NCI-H524 treated with DMSO at 0.1 percent for 48 hours (cell line): ENCODE data around the gene TM9SF1.

Source experiments
- DNase-seq: peaks from one replicate; lab custom pipeline; 2025; lab: John Stamatoyannopoulos, UW

The TM9SF1 gene

DNA sequence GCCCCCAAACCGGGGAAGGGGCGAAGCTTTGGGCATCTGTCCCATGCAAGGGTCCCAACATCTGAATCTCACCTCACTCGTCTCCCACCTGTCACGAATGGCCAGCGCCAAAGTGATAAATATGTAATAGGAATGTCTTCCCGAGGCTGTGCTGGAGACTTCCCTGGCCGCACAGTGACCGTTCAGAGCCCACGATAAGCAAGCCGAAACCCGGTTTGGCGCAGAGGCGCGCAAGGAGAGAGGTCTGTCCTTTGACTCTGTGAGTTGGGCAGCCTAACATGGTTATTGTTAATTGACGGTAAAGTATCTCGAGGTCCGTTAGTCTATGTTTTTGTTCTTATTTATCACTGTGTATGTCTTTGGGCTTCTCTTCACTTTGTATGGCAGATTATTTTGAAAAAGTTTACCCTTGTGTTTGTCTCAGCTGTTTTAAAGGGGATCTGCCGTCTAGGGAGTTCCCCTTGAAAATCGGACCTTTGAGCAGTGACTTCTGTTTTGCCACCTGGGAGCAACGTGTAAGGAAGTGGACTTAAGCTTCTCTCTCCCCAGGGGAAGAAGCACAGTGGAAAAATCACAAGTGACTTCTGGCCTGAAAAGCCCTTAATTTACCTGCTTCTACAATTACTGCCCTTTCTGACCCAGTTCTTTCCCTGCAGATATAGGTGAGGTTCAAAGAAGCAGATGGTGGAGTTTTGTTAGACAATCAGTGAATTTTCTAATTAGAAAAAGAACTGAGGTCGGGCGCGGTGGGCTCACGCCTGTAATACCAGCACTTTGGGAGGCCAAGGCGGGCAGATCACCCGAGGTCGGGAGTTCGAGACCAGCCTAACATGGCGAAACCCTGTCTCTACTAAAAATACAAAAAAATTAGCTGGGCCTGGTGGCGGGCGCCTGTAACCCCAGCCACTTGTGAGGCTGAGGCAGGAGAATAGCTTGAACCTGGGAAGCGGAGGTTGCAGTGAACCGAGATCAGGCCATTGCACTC lies 1.1 kb upstream of the TM9SF1 start:
- DNase-seq = no peak

- DNase-seq = no peak
These were observed 412 bp downstream of the TM9SF1 start for GRCh38 chr14:24194873-24195185.

DNA sequence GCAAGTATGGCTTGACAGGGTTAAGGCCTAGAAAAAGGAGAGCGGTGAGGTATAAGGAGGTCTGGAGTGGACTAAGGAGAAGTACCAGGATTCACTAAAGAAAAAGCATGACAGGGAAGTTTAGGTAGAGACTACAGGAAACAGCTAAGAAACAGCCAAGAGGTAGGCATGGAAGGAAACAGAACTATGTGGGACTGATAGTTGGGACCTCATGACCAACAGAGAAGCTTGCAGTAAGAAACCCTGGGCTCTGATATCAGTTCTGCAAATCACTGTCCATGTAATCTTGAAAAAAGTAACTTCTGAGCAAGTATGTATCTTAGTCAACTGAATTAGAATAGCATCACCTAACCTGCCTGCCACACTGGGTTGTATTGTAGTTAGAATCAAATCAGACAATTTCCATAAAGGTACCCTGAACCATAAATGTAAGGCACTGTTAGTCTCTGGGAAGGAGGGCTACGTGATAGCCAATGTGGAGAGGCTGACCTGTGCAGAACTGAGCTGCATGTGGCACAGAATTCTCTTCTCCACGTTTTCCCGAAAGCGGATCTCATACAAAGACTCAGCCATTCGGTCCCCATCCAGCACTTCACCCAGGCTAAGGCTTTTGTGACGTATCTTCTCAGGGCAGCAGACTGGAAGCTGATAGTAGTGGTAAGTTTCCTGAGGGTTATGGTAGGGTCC lies 912 bp downstream of the TM9SF1 start:
- no peak for DNase-seq

GRCh38 chr14:24192933-24193332 lies 2.3 kb downstream of the TM9SF1 start:
- no peak for DNase-seq

- DNase-seq = no peak
These were observed 4.8 kb downstream of the TM9SF1 start for GRCh38 chr14:24190416-24190815.

- DNase-seq = no peak
These were observed 5.8 kb downstream of the TM9SF1 start for GRCh38 chr14:24189460-24189859.

GRCh38 chr14:24189059-24189375 lies 6.2 kb downstream of the TM9SF1 start:
- DNase-seq = no peak

DNA sequence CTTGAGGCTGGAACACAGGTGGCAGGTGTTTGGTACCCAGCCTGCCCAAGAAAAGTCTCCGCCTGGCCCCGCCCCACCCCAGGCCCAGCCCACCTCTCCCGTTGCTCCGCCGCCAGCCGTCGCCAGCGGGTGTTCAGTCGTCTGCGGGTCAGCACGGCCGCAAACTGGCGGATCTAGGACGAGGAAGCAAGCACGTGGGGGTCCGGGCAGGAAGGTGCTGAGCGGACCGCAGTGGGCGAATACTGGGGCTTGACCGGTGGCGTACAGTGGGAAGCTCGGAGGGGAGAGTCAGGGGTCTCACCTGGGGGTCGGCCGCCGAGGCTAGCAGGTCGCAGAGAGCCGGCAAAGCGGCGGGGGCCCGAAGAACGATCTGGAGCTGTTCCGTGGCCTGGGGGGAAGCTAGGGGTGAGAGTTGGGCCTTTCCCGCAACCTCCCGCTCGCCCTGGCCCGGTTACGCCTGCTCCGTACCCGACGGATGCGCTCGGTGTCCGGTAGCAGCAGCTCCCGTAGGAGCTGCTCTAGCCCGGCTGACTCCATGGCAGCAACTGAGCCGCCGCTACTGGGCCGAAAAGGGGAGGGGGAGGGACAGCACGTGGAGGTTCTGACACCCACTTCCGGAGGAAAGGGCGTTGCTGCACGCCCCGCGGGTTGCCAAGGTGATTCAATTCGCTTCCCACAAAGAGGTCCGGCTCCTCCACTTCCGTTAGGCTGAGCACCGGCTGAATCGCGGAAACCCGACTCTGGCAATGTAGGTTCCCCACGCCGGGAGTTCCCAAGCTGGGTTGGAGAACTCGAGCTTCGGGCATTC lies 6.8 kb downstream of the TM9SF1 start, which contains the start of gene IPO4:
TSS of gene IPO4 (minus strand) at position 566 of the 808 bp plus-strand sequence. CDS start at position 537, 29 bp downstream.
- peak; percentile 95 for DNase-seq

DNA sequence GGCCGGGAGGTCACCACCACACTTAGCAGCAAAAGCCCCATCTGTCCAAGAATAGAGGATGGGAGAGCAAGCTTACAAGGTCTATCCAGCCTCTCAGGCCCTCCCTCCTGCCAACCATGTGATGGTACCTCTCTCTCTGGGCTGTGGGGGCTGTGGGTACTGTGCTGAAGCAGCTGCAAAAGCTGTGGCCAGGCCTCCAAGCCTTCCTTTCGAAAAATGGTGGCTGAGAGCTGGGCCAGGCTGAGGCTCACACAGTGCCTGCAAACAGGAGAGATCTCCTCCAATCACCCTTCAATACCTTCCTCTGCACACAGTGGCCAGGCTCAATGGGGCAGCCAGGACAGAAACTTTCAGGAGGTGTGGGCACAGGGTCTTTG lies 7.7 kb downstream of the TM9SF1 start:
- DNase-seq = no peak

DNA sequence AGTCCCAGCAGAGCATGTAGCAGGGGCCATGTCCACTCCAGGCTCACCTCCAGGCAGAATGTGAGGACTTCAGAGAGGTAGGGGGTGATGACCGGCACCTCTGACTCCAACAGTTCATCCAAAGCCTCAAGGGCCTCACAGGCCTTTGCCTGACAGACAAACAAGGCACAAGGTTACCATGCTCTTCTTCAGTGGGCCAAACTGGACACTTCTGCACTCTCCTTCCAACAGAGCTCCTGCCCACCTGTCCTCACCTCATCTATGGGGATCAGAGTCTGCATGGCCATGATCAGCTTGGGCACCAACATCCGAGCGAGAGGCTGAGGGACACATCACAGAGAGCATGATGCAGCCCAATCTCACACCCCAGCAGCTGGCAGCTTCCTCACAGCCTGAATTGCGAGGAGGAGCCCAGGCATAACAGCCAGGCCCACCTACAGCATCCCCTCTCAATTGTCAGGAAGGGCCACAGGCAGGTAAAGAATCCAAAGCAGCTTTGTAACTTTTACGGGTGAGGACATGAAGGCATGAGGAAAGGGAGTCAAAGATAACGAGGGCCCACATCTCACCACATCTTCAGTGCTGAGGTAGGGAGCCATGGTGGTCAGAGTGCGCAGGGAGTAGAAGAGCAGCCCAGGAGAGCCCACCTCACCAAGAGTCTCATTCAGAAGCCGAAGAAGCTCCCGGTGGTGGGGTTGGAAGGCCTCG lies 8.3 kb downstream of the TM9SF1 start:
- DNase-seq = no peak

GRCh38 chr14:24185741-24186140 lies 9.5 kb downstream of the TM9SF1 start:
- no peak for DNase-seq

- DNase-seq = no peak
These were observed 10.2 kb downstream of the TM9SF1 start for GRCh38 chr14:24185026-24185425.

- no peak for DNase-seq
These were observed 10.9 kb downstream of the TM9SF1 start for GRCh38 chr14:24184104-24184970.

DNA sequence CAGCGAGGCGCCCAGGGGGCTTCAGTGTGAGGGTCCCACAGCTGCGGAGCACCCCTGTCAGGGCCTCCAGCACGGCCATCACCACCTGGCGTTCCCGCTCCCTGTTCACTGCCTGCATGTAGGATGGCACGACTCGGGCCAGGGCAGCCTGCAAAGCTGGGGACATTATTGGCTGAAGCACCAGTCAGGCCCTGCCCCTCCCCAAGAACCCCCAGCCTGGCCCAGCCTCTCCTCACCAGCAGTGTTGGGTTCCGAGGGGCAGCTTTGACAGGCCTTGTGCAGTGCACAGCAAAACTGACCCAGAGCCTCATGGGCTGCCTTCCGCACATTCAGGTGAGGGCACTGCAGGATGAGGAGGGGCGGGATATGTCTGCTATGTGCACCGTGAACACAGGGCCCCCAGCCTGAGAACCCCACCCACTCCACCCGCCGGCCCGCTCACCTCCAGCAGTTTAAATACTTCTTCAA lies 12.2 kb downstream of the TM9SF1 start:
- no peak for DNase-seq

- DNase-seq = no peak
These were observed 12.9 kb downstream of the TM9SF1 start for GRCh38 chr14:24182110-24182882.

DNA sequence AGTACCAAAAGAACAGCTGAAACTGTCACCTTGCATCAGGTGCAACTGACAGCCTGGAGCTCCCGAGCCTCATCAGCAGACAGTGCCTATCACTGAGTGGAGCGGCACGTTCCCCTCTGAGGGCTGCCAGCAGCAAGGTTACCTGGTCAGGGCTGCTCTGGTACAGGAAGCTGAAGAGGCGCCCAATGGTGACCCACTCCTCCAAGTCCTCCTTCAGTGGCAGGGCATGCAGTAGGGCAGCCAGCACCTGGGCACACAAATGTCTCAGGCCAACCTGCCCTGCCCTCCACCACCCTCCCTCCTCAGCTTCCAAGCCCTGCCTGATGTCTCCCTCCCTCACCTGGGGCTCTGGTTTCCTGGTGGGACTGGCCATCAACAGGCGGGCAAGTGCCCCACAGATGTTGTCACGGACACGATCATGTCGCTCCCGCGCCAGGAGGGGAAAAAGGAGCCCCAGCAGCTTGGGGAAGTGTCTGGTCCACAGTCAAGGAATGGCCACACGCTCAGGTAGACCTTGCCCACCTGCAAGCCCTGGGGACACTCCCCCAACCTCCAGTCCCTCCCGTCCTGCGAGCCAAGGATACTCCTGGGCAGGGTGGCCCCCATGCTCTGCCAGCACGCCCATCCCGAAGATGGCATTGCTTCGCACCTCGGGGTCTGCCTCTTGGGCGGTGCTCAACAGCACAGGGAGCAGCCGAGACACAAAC lies 13.7 kb downstream of the TM9SF1 start:
- no peak for DNase-seq

DNA sequence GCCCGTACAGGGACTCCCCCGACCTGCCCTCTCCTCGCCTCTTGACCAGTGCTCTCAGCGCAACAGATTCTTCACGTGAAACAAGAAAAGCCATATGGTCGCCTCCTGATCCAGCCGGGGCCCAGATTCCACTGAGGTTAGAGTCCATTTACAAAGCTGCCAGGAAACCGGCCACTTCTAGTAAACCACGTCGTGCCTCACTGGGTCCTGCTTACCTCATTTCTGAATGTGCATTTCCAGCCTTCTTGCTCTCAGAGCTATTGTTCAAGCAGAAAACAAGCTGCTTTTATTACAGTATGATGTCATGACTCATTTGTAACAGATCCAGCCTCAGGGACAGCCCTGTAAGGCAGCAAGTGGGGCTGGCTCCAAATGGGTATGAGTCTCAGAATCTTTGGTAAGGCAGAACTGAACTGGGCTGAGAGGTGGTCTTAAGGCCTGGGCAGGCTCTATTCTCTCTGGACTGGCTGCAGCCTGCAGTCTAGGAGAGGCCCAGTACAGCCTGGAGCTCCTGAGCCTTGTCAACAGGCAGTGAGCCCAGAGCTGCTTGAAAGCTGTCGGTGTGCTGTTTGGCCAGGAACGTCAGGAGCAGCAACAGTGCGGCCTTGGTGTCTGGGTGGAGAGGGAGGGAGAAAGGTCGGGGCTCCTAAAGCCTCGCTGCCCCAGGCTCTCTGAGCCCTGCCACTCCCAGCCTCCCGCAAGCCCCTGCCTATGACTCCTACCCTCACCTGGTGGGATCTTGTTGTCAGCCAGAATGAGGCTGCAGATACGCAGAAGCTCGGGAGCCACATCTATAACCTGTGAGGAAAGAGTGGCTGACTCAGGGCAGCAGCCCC lies 15.1 kb downstream of the TM9SF1 start:
- DNase-seq = no peak

- no peak for DNase-seq
These were observed 15.8 kb downstream of the TM9SF1 start for GRCh38 chr14:24179294-24179960.
